Renal cortex interstitium (tissue), 15 donors: ENCODE results near the gene EFNA5. TPM values are rescaled to one million over a fixed set of nuclear protein-coding genes. Genes with fewer than 3 reads are reported as not detected.

Experiments
- DNase-seq, 11 donors: peaks; one replicate each; pipeline ENCODE4 v3.0.0-alpha.2; 2013; ENCODE audit warnings: low read depth in 9 of 11, low spot score in 4 of 11; ENCODE audit errors: extremely low read depth in 1 of 11
- long read RNA-seq, 16 experiments: transcript quantifications; one replicate each; lab custom pipeline, GENCODE V29; 2026
- polyA plus RNA-seq, 3 donors: library from polyadenylated mRNA; unstranded; fragments of 120-200 nt; gene quantifications; one replicate each; pipeline ENCODE4 v1.2.1, GENCODE V29; 2013; ENCODE audit not compliant: insufficient read length in 3 of 3

Gene EFNA5
- polyA plus RNA-seq: 10 to 100 TPM; 23.8 to 30.3 (median 28.2) TPM
- long read RNA-seq, donor 1, full-length matches to known transcripts: 2 of 2 reads
- long read RNA-seq, donor 1, partial matches to known transcripts: 0 of 2 reads
- long read RNA-seq, donor 1, other reads (novel, unspliced or antisense): 0 of 2 reads
- long read RNA-seq, donor 2: 0 reads
- long read RNA-seq, donor 3, full-length matches to known transcripts: 2 of 7 reads
- long read RNA-seq, donor 3, partial matches to known transcripts: 5 of 7 reads
- long read RNA-seq, donor 3, other reads (novel, unspliced or antisense): 0 of 7 reads
- long read RNA-seq, donor 4, full-length matches to known transcripts: 1 of 1 reads
- long read RNA-seq, donor 4, partial matches to known transcripts: 0 of 1 reads
- long read RNA-seq, donor 4, other reads (novel, unspliced or antisense): 0 of 1 reads
- long read RNA-seq, donor 5: 0 reads
- long read RNA-seq, donor 6, full-length matches to known transcripts: 3 of 3 reads
- long read RNA-seq, donor 6, partial matches to known transcripts: 0 of 3 reads
- long read RNA-seq, donor 6, other reads (novel, unspliced or antisense): 0 of 3 reads
- long read RNA-seq, donor 7, full-length matches to known transcripts: 2 of 2 reads
- long read RNA-seq, donor 7, partial matches to known transcripts: 0 of 2 reads
- long read RNA-seq, donor 7, other reads (novel, unspliced or antisense): 0 of 2 reads
- long read RNA-seq, donor 8: 0 reads
- long read RNA-seq, donor 9, full-length matches to known transcripts: 2 of 2 reads
- long read RNA-seq, donor 9, partial matches to known transcripts: 0 of 2 reads
- long read RNA-seq, donor 9, other reads (novel, unspliced or antisense): 0 of 2 reads
- long read RNA-seq, donor 10, full-length matches to known transcripts: 6 of 20 reads
- long read RNA-seq, donor 10, partial matches to known transcripts: 14 of 20 reads
- long read RNA-seq, donor 10, other reads (novel, unspliced or antisense): 0 of 20 reads
- long read RNA-seq, donor 11, full-length matches to known transcripts: 1 of 1 reads
- long read RNA-seq, donor 11, partial matches to known transcripts: 0 of 1 reads
- long read RNA-seq, donor 11, other reads (novel, unspliced or antisense): 0 of 1 reads
- long read RNA-seq, donor 12: 0 reads
- long read RNA-seq, donor 13: 0 reads
- long read RNA-seq, donor 14: 0 reads
- long read RNA-seq, donor 15, full-length matches to known transcripts: 2 of 2 reads
- long read RNA-seq, donor 15, partial matches to known transcripts: 0 of 2 reads
- long read RNA-seq, donor 15, other reads (novel, unspliced or antisense): 0 of 2 reads
- long read RNA-seq, donor 16, full-length matches to known transcripts: 4 of 4 reads
- long read RNA-seq, donor 16, partial matches to known transcripts: 0 of 4 reads
- long read RNA-seq, donor 16, other reads (novel, unspliced or antisense): 0 of 4 reads

GRCh38 chr5:107670932-107671741 is at the start of gene EFNA5:
Gene EFNA5, minus strand, starts transcription at chr5:107670937.
- peak in 10 of 11 donors; percentile 19 to 50 (median 36) for DNase-seq

GRCh38 chr5:107719034-107719606 is 48.4 kb upstream of the EFNA5 start:
- DNase-seq: no peak

GRCh38 chr5:107717816-107718215 is 47.1 kb upstream of the EFNA5 start:
- DNase-seq: no peak

- DNase-seq: no peak
These were observed 42.5 kb upstream of the EFNA5 start for GRCh38 chr5:107713228-107713627.

GRCh38 chr5:107712359-107712870 is 41.7 kb upstream of the EFNA5 start:
- DNase-seq: no peak

GRCh38 chr5:107705402-107706014 is 34.8 kb upstream of the EFNA5 start:
- DNase-seq: no peak

- DNase-seq: no peak
These were observed 34.1 kb upstream of the EFNA5 start for GRCh38 chr5:107704681-107705401.

- no peak for DNase-seq
These were observed 29.7 kb upstream of the EFNA5 start for GRCh38 chr5:107700481-107700880.

GRCh38 chr5:107699425-107699824 is 28.7 kb upstream of the EFNA5 start:
- no peak for DNase-seq

- DNase-seq: no peak
These were observed 27.5 kb upstream of the EFNA5 start for GRCh38 chr5:107698286-107698685.

GRCh38 chr5:107696498-107696897 is 25.8 kb upstream of the EFNA5 start:
- DNase-seq: no peak

- no peak for DNase-seq
These were observed 25.3 kb upstream of the EFNA5 start for GRCh38 chr5:107696080-107696479.

GRCh38 chr5:107687937-107688336 is 17.2 kb upstream of the EFNA5 start:
- no peak for DNase-seq

GRCh38 chr5:107687404-107687803 is 16.7 kb upstream of the EFNA5 start:
- DNase-seq: no peak

- DNase-seq: no peak
These were observed 11.8 kb upstream of the EFNA5 start for GRCh38 chr5:107682533-107682932.

GRCh38 chr5:107680799-107681198 is 10.1 kb upstream of the EFNA5 start:
- no peak for DNase-seq

GRCh38 chr5:107680099-107680498 is 9.4 kb upstream of the EFNA5 start:
- no peak for DNase-seq
